K562 (cell line): ENCODE data around the gene TEX22. TPM values are rescaled to one million over a fixed set of nuclear protein-coding genes. Genes with fewer than 3 reads are reported as not detected.

Experiments used
- EP300 ChIP-seq: IDR thresholded peaks from 2 replicates; pipeline ENCODE4 v1.6.1; 2012; ENCODE audit warnings: low read length, improper control_type of control experiment
- HOXB6 ChIP-seq: fragments of 250-450 bp; sonication (Bioruptor Pico); IDR thresholded peaks from 2 replicates; pipeline ENCODE4 v1.5.1; 2022; ENCODE audit warnings: mild to moderate bottlenecking, borderline replicate concordance
- KAT2B ChIP-seq: IDR thresholded peaks from one replicate; pipeline ENCODE4 v1.6.1; 2012; ENCODE audit warnings: low read depth, mild to moderate bottlenecking, control low read depth, inconsistent platforms, low read length, moderate library complexity
- MIER1 ChIP-seq: fragments of 450-650 bp; IDR thresholded peaks from 2 replicates; pipeline ENCODE4 v1.6.1; 2016; ENCODE audit warnings: antibody characterized with exemption, mild to moderate bottlenecking, low read depth
- RERE ChIP-seq: sonication (generic); formaldehyde crosslinking; IDR thresholded peaks from 2 replicates; pipeline ENCODE4 v1.8.0; 2023; ENCODE audit warnings: missing genetic modification reagents, mild to moderate bottlenecking, borderline replicate concordance
- ZZZ3 ChIP-seq: fragments of 450-650 bp; IDR thresholded peaks from 2 replicates; pipeline ENCODE4 v1.6.1; 2016; ENCODE audit warnings: antibody characterized with exemption, mild to moderate bottlenecking, moderate library complexity
- polyA plus RNA-seq, 8 experiments: library from polyadenylated mRNA; depleted of rRNA in 4 of 8; stranded (reverse) in 5 of 8; unstranded in 3 of 8; fragments of >200 nt; fragmentation: Nextera tagmentation in 2 of 8; fragmentation: Illumina TruSeq in 1 of 8; extraction: Ambion mirVana in 2 of 8; extraction: Trizol in 1 of 8; gene quantifications; 2 replicates each; pipeline versions ENCODE4 v1.2.1 to v1.2.3, GENCODE V29; 2011 to 2014; ENCODE audit warnings: inconsistent platforms in 1 of 8, missing spikeins in 1 of 8
- total RNA-seq, 7 experiments: library from RNA; depleted of rRNA in 6 of 7; stranded (reverse); fragments of >200 nt in 6 of 7; fragmentation: Illumina TruSeq in 2 of 7; extraction: Trizol in 2 of 7; gene quantifications; 2 replicates each; pipeline versions ENCODE4 v1.2.1 to v1.2.3, GENCODE V29; 2011 to 2021; ENCODE audit warnings: low replicate concordance in 1 of 7

Gene TEX22
- total and polyA plus RNA-seq, 9 of the 15 experiments (the other 6 are each of a cell fraction or from before 2014, with no cell fraction given) = 0.04 to 1.7 (median 0.23) TPM; not detected in 2

GRCh38 chr14:105409364-105409763 lies 11.0 kb downstream of the TEX22 start (continued):
- TF ChIP-seq RERE (CRISPR knock-in tag) (no peak), MIER1 (no peak), EP300 (no peak), KAT2B (no peak), HOXB6 (CRISPR knock-in tag) (no peak), ZZZ3 (no peak)
